Measurements from ENCODE around the gene ADRA2C.

GRCh38 chr4:3718462-3718861 is 47.7 kb upstream of the ADRA2C start:
- TF ChIP-seq, protein P1, sequence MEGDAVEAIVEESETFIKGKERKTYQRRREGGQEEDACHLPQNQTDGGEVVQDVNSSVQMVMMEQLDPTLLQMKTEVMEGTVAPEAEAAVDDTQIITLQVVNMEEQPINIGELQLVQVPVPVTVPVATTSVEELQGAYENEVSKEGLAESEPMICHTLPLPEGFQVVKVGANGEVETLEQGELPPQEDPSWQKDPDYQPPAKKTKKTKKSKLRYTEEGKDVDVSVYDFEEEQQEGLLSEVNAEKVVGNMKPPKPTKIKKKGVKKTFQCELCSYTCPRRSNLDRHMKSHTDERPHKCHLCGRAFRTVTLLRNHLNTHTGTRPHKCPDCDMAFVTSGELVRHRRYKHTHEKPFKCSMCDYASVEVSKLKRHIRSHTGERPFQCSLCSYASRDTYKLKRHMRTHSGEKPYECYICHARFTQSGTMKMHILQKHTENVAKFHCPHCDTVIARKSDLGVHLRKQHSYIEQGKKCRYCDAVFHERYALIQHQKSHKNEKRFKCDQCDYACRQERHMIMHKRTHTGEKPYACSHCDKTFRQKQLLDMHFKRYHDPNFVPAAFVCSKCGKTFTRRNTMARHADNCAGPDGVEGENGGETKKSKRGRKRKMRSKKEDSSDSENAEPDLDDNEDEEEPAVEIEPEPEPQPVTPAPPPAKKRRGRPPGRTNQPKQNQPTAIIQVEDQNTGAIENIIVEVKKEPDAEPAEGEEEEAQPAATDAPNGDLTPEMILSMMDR (conservative IDR thresholded peaks at IDR 0.05): no peak
- TF ChIP-seq EZH2 (IDR thresholded peaks at IDR 0.05; ENCODE audit: low read depth): no peak
